MM.1S (cell line): ENCODE data around the gene MDGA2.

Experiments
- DNase-seq: peaks from one replicate; pipeline ENCODE4 v3.0.0-alpha.2; 2015
- H2AFZ ChIP-seq: fragments of 300-600 bp; sonication (generic); 2 replicates; pipeline ENCODE4 v1.6.0; 2016; ENCODE audit warnings: antibody characterized with exemption, low read length
- H3F3A ChIP-seq: fragments of 300-600 bp; sonication (generic); 2 replicates; pipeline ENCODE4 v1.6.1; 2016; ENCODE audit warnings: mild to moderate bottlenecking, antibody characterized with exemption, low read length, moderate library complexity, mixed read lengths; ENCODE audit not compliant: insufficient read depth
- H3K27ac ChIP-seq: fragments of 300-600 bp; sonication (generic); 2 replicates; pipeline ENCODE4 v1.5.1; 2016; ENCODE audit warnings: mild to moderate bottlenecking, low read length
- H3K27me3 ChIP-seq: fragments of 300-600 bp; sonication (generic); replicated peaks from 2 replicates; pipeline ENCODE4 v1.6.0; 2016; ENCODE audit warnings: low read length; ENCODE audit not compliant: insufficient read depth
- H3K36me3 ChIP-seq: fragments of 300-600 bp; sonication (generic); replicated peaks from 2 replicates; pipeline ENCODE4 v1.6.1; 2016; ENCODE audit warnings: mild to moderate bottlenecking, low read length, mixed read lengths; ENCODE audit not compliant: insufficient read depth
- H3K4me1 ChIP-seq: fragments of 300-600 bp; sonication (generic); 2 replicates; pipeline ENCODE4 v1.6.1; 2016; ENCODE audit warnings: low read length, mixed read lengths
- H3K4me2 ChIP-seq: fragments of 300-600 bp; sonication (generic); 2 replicates; pipeline ENCODE4 v1.6.0; 2016; ENCODE audit warnings: low read depth, low read length
- H3K4me3 ChIP-seq: fragments of 300-600 bp; sonication (generic); 2 replicates; pipeline ENCODE4 v1.5.1; 2016; ENCODE audit warnings: low read length, mixed read lengths
- H3K79me2 ChIP-seq: fragments of 300-600 bp; sonication (generic); 2 replicates; pipeline ENCODE4 v1.6.1; 2016; ENCODE audit warnings: mixed run types, low read length, mixed read lengths
- H3K9ac ChIP-seq: fragments of 300-600 bp; sonication (generic); 2 replicates; pipeline ENCODE4 v1.6.1; 2016; ENCODE audit warnings: low read length, mixed read lengths
- H3K9me2 ChIP-seq: fragments of 300-600 bp; sonication (generic); replicated peaks from 2 replicates; pipeline ENCODE4 v1.6.1; 2016; ENCODE audit warnings: mild to moderate bottlenecking, low read length, mixed read lengths; ENCODE audit not compliant: insufficient read depth
- H3K9me3 ChIP-seq: fragments of 300-600 bp; sonication (generic); replicated peaks from 2 replicates; pipeline ENCODE4 v1.6.1; 2016; ENCODE audit warnings: mild to moderate bottlenecking, low read length, mixed read lengths; ENCODE audit not compliant: insufficient read depth
- H4K20me1 ChIP-seq: fragments of 300-600 bp; sonication (generic); 2 replicates; pipeline ENCODE4 v1.6.1; 2016; ENCODE audit warnings: mild to moderate bottlenecking, low read length, moderate library complexity, mixed read lengths; ENCODE audit not compliant: insufficient read depth
- EZH2 ChIP-seq: fragments of 300-600 bp; sonication (generic); optimal IDR thresholded peaks from 2 replicates; pipeline ENCODE3; 2017; ENCODE audit warnings: low read depth, mild to moderate bottlenecking, antibody characterized with exemption, low read length, mixed read lengths
- EZH2phosphoT487 ChIP-seq: fragments of 300-600 bp; sonication (generic); IDR thresholded peaks from 2 replicates; pipeline ENCODE4 v1.6.1; 2018; ENCODE audit warnings: antibody characterized with exemption, low read length
- TF ChIP-seq, protein P1 (sequence below): fragments of 300-600 bp; sonication (generic); IDR thresholded peaks from 2 replicates; pipeline ENCODE4 v1.5.1; 2016; ENCODE audit warnings: antibody characterized with exemption, low read length, mixed read lengths

Gene MDGA2

GRCh38 chr14:47149326-47149725 is 526.1 kb downstream of the MDGA2 start:
- Histone ChIP-seq H3K79me2 (no peaks in the 10 kb centered on the region), H3K4me1 (no peaks in the 10 kb centered on the region), H3K9me2 (no peaks in the 10 kb centered on the region), H3K9me3 (no peaks in the 10 kb centered on the region), H4K20me1 (no peaks in the 10 kb centered on the region), H2AFZ (no peak overlapping the region), H3K36me3 (no peaks in the 10 kb centered on the region), H3K9ac (no peak overlapping the region), H3K27me3 (no peaks in the 10 kb centered on the region), H3F3A (no peaks in the 10 kb centered on the region), H3K4me2 (no peak overlapping the region), H3K27ac (no peak overlapping the region), H3K4me3 (no peak overlapping the region)
- no peak for DNase-seq
- TF ChIP-seq EZH2 = no peak
- no peak for TF ChIP-seq EZH2phosphoT487
- TF ChIP-seq, protein P1, sequence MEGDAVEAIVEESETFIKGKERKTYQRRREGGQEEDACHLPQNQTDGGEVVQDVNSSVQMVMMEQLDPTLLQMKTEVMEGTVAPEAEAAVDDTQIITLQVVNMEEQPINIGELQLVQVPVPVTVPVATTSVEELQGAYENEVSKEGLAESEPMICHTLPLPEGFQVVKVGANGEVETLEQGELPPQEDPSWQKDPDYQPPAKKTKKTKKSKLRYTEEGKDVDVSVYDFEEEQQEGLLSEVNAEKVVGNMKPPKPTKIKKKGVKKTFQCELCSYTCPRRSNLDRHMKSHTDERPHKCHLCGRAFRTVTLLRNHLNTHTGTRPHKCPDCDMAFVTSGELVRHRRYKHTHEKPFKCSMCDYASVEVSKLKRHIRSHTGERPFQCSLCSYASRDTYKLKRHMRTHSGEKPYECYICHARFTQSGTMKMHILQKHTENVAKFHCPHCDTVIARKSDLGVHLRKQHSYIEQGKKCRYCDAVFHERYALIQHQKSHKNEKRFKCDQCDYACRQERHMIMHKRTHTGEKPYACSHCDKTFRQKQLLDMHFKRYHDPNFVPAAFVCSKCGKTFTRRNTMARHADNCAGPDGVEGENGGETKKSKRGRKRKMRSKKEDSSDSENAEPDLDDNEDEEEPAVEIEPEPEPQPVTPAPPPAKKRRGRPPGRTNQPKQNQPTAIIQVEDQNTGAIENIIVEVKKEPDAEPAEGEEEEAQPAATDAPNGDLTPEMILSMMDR = no peak

GRCh38 chr14:47148686-47149085 is 526.7 kb downstream of the MDGA2 start:
- H3K79me2 ChIP-seq = no peaks in the 10 kb centered on the region
- no peaks in the 10 kb centered on the region for H3K36me3 ChIP-seq
- H3K4me3 ChIP-seq = no peak overlapping the region
- H3K27me3 ChIP-seq = no peaks in the 10 kb centered on the region
- H2AFZ ChIP-seq = no peak overlapping the region
- H3K4me1 ChIP-seq = no peaks in the 10 kb centered on the region
- H3K9me2 ChIP-seq = no peaks in the 10 kb centered on the region
- no peak overlapping the region for H3K9ac ChIP-seq
- no peak overlapping the region for H3K4me2 ChIP-seq
- DNase-seq = no peak
- H3K27ac ChIP-seq = no peak overlapping the region
- no peaks in the 10 kb centered on the region for H4K20me1 ChIP-seq
- H3K9me3 ChIP-seq = no peaks in the 10 kb centered on the region
- no peaks in the 10 kb centered on the region for H3F3A ChIP-seq
- TF ChIP-seq EZH2 (no peak), EZH2phosphoT487 (no peak)
- TF ChIP-seq, protein P1 = no peak

DNA sequence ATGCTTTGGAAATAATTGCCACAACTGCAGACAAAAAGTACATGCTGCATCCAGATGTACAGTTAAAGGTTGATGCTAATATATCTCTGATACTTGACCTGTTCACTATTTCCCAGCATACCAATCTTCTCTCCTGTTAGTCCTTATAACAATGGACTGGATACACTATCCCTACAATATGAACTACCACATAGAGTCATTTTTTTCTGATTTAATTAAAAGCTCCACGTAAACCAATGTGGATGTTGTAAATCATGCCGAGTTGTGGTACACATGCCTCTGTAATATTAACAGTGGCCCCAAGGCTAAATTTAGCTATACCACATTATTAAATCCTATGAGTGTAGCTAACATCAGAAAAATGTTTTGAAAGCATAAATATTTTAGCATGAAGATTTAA is 554.8 kb downstream of the MDGA2 start:
- no peaks in the 10 kb centered on the region for H3K36me3 ChIP-seq
- TF ChIP-seq, protein P1 = no peak
- no peak for TF ChIP-seq EZH2phosphoT487
- no peak for TF ChIP-seq EZH2
- no peaks in the 10 kb centered on the region for H3K79me2 ChIP-seq
- no peaks in the 10 kb centered on the region for H3F3A ChIP-seq
- no peak overlapping the region for H3K4me2 ChIP-seq
- H3K27ac ChIP-seq = no peak overlapping the region
- no peaks in the 10 kb centered on the region for H3K9me2 ChIP-seq
- no peaks in the 10 kb centered on the region for H3K9me3 ChIP-seq
- H3K27me3 ChIP-seq = no peaks in the 10 kb centered on the region
- H2AFZ ChIP-seq = no peak overlapping the region
- H3K4me1 ChIP-seq = no peaks in the 10 kb centered on the region
- no peak overlapping the region for H3K9ac ChIP-seq
- H3K4me3 ChIP-seq = no peak overlapping the region
- H4K20me1 ChIP-seq = no peaks in the 10 kb centered on the region
- no peak for DNase-seq
